Activated naive CD8-positive, alpha-beta T cell treated with anti-CD3 and anti-CD28 coated beads, Interleukin-2, amount 50 U/mL, for 16 hours (primary cell): ENCODE data around the gene CCL27.

ENCODE experiments used
- DNase-seq: peaks from one replicate; pipeline ENCODE4 v3.0.0-alpha.2; 2020; ENCODE audit warnings: low read depth, low spot score

The CCL27 gene

GRCh38 chr9:34627716-34628655 lies 34.5 kb downstream of the CCL27 start:
- DNase-seq: no peak

- no peak for DNase-seq
Measured at GRCh38 chr9:34625186-34625486, 37.3 kb downstream of the CCL27 start.

- no peak for DNase-seq
Measured at GRCh38 chr9:34624475-34625185, 37.8 kb downstream of the CCL27 start.

- no peak for DNase-seq
Measured at GRCh38 chr9:34623374-34624235, 38.9 kb downstream of the CCL27 start.

- DNase-seq: peak; percentile 82
Measured at GRCh38 chr9:34620061-34620994, 42.1 kb downstream of the CCL27 start, which contains the start of gene DCTN3. DCTN3 (minus strand) TSS chr9:34620495; CDS start chr9:34620464, 31 bp downstream.

GRCh38 chr9:34615132-34615531 lies 47.3 kb downstream of the CCL27 start:
- DNase-seq: no peak

GRCh38 chr9:34612788-34613390 lies 49.6 kb downstream of the CCL27 start:
- no peak for DNase-seq
